NCI-H524 treated with DMSO at 0.1 percent for 48 hours (cell line): ENCODE data around the gene MN1.

ENCODE experiments used
- DNase-seq: peaks from one replicate; lab custom pipeline; 2025; lab: John Stamatoyannopoulos, UW

The MN1 gene

DNA sequence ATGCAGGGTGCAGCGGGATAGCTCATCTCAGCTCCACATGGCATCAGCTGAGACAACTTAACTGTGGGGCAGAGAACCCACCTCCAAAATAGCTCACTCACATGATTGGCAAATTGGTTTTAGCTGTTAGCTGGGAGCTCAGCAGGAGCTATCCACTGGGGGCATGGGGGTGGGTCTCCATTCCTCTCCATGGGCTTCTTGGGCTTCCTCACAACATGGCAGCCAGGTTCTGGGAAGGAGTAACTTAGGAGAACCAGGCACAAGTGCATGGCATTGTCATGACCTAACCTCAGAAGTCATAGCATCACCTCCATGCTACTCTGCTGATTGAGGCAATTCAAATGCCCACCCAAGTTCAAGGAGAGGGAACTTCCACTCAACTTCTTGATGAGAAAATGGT is 85.5 kb downstream of the MN1 start:
- DNase-seq: no peak

DNA sequence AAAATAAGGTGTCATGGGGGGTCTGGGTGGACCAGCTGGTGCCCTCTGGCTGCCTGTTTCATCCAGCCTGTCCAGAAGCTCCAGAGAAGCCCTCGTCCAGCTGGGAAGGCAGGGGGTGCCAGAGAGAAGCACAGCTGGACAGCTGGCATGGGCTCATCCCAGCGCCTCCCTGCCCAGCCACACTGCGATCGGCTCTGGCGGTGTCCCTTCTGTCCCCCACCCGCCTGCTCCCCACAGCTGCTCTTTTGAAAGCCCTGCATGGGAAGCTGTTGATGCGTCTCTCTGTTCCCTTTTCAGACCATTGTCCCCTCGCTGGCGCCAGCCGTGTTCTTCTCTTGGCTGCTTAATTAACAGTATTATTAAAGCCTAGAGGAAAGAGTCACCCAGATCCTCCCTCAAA is 86.5 kb downstream of the MN1 start:
- DNase-seq: peak; percentile 24

DNA sequence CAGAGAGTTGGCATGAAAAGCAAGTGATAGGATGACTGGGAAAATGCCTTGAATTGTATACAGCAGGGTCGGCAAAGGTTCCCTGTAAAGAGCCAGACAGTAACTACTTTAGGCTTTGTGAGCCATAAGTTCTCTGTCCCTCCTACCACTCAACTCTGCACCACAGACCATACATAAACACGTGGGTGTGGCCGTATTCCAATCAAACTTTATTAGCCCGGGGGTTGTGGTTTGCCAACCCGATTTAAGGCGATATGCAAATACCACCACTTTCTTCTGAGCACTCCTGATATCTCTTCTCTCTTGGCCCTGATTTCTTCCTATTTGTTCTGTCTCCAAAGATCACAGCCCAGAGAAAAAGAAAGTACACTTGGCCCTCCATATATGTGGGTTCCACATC is 87.5 kb downstream of the MN1 start:
- no peak for DNase-seq

DNA sequence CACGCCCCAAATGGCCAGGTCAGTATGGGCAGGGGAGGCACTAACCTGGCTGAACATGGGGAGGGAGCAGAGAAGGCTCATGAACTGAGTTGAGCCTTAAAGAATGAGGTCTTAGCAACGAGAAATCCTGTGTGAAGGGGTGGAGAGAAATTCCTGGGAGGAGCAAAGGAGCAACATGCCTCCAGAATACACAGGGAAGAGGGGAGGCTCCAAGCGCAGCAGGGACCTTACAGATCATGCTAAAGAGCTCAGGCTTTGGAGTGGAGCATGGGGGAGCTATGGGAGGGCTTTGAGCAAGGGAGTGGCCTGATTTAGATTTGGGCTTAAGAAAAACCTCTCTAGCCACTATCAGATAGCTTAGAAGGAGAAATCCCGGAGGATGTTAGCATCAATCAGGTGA is 88.1 kb downstream of the MN1 start:
- no peak for DNase-seq

DNA sequence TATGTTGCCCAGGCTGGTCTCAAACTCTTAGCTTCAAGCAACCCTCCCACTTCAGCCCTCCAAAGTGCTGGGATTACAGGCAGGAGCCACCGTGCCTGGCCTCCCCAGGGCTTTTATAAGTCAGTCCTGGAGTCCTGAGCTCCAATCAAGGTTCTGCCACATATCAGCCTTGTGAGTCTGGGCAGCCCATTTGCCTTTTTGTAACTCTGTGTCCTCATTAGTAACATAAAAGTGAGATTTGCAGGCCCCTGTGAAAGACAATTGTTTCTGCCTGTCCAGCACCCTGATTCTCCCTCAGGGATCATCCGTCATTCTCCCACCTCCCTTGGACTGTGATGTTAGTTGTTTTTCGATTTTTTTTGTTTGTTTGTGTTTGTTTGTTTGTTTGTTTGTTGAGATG is 89.8 kb downstream of the MN1 start:
- DNase-seq: no peak

DNA sequence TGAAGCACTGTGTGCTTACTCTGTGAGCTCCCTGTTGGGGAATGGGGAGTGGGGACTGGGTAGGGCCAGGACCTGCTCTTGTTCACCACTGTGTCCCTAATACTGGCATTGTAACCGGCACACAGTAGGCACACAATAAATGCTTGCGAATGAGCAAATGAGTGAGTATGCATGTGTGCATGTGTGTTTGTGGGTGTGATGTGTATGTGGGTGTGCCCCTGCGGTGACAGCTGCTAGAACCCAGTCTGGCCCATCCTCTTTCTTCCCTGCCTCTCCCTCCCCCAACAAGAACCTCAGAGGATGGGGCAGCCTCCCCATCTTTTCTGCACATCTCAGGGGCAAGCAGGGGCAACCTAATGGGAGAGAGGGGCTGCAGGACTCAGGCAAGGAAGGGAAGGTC is 90.5 kb downstream of the MN1 start:
- no peak for DNase-seq

DNA sequence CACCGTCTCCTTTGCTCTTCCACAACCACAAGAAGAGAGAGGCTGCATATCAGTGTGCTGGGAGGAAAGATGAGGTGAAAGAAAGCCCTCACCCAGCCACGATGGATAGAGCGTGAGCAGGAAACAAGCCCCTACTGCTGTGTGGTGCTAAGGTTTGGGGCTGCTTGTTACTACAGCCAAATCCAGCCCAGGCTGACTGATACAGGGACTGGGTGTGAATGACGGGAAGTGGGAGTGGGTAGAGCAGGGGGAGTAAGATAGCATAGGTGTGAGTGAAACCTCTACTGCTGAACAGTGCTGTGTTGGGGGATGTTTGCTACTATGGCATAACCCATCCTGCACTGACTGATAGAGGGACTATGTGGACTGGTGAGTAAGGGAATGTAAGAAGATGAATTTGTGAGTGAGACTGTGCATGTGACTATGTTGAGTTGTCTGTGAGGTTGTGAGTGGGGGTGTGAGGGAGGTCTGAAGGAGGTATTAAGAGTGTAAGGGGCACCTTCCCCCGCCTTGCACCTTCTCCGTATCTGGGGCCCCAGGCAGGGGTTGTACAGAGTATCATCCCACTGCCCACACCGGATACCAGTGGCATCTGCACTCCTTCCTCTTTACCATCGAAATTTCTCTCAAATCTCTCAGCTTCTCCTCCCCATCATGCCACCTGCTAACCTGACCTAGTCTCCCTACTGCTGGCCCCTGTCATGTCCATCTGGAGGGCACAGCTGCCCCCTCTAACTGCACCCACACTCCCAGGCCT is 91.5 kb downstream of the MN1 start:
- DNase-seq: no peak

DNA sequence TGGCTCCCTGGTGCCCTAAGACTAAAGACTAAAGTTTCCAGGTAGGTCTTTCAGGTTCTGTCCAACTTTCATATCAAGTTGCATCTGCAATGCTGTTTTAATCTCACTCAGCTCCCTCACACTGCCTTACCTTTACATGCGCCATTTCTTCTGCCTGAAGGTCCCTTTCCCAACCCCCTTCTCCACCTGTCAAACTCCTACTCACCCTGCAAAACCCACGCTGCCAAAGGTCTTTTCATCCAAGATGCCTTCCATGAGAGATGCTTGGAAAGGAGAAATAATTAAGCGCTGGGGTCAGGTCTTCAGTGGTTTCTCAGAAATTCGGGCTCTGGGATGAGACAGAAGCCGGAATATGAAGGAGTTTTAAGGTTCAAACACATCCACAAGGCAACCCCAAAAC is 95.1 kb downstream of the MN1 start:
- no peak for DNase-seq

DNA sequence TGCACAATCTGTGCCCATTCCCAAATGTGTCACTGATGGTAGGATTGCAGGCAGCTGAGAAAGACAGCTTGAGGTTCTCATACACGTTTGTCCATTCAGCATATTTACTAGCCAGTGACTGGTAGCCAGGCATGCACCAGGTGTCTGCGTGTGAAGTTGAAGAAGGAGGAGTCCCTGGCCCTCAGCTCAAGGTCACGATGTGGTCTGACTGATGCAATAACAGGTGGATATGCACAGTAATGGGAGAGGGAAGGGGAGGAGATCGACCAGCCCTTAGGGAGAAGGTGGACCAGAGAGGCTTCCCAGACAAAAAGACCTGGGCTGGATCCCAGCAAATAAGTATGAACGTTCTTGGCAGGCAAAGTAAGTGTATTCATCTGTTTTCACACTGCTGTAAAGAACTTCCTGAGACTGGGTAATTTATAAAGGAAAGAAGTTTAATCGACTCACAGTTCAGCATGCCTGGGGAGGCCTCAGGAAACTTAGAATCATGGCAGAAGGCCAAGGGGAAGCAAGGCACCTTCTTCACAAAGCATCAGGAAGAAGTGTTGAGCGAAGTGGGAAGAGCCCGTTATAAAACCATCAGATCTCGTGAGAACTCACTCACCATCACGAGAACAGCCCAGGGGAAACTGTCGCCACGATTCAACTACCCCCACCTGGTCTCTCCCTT is 96.0 kb downstream of the MN1 start:
- DNase-seq: no peak

DNA sequence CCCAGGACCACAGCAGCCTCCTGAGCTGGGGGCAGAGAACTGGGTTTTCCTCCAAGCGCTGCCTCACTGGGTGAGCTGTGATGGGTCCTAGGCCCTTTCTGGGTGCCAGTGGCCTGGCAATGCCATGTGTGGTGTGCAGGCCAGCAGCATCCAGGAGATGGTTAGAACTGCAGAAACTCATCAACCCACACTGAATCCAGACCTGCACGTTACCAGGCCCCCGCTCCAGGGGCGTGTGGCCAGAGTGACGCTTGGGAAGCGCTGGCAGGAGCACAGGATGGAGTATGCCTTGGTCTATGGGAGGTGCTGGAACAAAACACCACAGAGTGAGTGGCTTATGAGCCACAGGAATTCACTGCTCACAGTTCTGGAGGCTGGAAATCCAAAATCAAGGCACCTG is 97.0 kb downstream of the MN1 start:
- DNase-seq: no peak

DNA sequence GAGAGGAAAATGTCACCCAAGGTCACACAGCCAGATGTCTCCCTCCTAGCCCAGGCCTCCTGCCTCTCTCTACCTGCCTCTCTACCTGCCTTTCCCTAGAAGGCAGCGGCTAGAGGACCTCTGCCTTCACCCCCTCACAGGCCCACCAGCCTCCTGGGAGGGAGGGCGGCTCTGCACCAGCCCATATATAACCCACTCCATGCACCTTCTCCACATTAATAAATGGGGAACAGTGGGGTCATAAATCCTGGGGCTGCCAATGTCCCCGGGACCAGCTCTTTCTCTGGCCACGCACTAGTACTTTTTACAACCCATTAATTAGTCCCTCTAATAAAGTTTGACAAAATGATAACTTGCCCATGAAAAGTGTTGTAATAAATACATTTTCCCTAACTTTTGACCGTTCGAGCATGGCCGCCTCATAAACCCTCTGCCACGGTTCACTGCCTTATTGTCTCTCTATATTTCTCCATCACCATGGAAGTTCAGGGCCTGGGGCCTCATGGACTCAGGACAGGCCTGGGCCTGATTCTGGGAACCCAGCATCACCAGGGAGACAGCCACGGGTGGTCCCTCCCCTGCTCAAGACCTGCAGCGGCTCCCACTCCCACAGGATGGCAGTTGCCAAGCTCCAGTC is 102.1 kb downstream of the MN1 start:
- DNase-seq: no peak

DNA sequence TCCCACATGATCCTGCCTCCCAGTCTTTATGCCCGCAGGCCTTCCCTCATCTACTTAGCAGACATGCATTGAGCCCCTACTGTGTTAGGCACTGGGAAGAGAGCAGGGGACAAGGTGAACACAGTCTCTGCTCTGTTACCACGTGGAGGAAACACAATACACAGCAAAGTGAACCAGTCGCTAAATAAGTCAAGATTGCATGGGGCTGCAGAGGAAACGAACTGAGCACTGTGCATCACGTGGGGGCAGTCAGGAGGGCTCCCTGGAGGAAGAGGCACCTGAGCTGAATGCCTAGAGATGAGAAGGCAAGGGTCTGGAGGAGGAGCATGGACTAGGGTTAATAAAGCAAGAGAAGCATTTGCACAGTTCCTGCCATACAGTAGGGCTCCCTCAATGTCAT is 102.7 kb downstream of the MN1 start:
- DNase-seq: no peak
